Caco-2 (cell line): ENCODE data around the gene HOXC12. TPM values are rescaled to one million over a fixed set of nuclear protein-coding genes. Genes with fewer than 3 reads are reported as not detected.

ENCODE experiments used
- BruUV-seq: library from RNA; stranded (reverse); fragments of 400-500 nt; replicated peaks from 2 replicates; lab custom pipeline; 2021; lab: Mats Ljungman, UMichigan
- CTCF ChIA-PET: fragments of 300-600 bp; sonication (Branson Sonifier 250); formaldehyde crosslinking; loops from one replicate; lab custom pipeline; 2022; ENCODE audit warnings: antibody characterized with exemption; lab: Charles Lee
- POLR2A ChIA-PET: fragments of 300-600 bp; sonication (Branson Sonifier 250); formaldehyde crosslinking; loops from one replicate; lab custom pipeline; 2022; ENCODE audit warnings: antibody characterized with exemption; lab: Charles Lee
- DNase-seq, 2 experiments: peaks; one replicate each; pipeline versions ENCODE4 v3.0.0 to v3.0.0-alpha.2; 2020 to 2022
- H3K27me3 ChIP-seq: replicated peaks from 2 replicates; pipeline ENCODE4 v1.6.0; 2011; ENCODE audit warnings: low read length; ENCODE audit not compliant: control insufficient read depth, insufficient read depth
- H3K36me3 ChIP-seq: 2 replicates; pipeline ENCODE4 v1.5.1; 2011; ENCODE audit warnings: low read length; ENCODE audit not compliant: control insufficient read depth, insufficient read depth
- H3K4me1 ChIP-seq: fragments of 250-450 bp; sonication (Bioruptor Pico); 2 replicates; pipeline ENCODE4 v1.5.1; 2020; ENCODE audit warnings: mild to moderate bottlenecking
- H3K4me3 ChIP-seq: 2 replicates; pipeline ENCODE4 v1.5.1; 2011; ENCODE audit warnings: low read depth, mild to moderate bottlenecking, control low read depth, low read length
- H3K9me3 ChIP-seq: fragments of 250-450 bp; sonication (Bioruptor Pico); 2 replicates; pipeline ENCODE4 v1.5.1; 2020; ENCODE audit warnings: mild to moderate bottlenecking, moderate library complexity
- H3K27ac Mint-ChIP-seq: one replicate; pipeline ENCODE4 v1.8.0; 2022; ENCODE audit warnings: mixed read lengths; ENCODE audit not compliant: unreplicated experiment
- H3K27me3 Mint-ChIP-seq: one replicate; pipeline ENCODE4 v1.8.0; 2022; ENCODE audit warnings: mixed read lengths; ENCODE audit not compliant: insufficient read depth, unreplicated experiment
- H3K36me3 Mint-ChIP-seq: one replicate; pipeline ENCODE4 v1.8.0; 2022; ENCODE audit warnings: mild to moderate bottlenecking, mixed read lengths; ENCODE audit not compliant: insufficient read depth, unreplicated experiment
- H3K4me1 Mint-ChIP-seq: one replicate; pipeline ENCODE4 v1.8.0; 2022; ENCODE audit warnings: low read depth, mixed read lengths; ENCODE audit not compliant: unreplicated experiment
- H3K4me3 Mint-ChIP-seq: one replicate; pipeline ENCODE4 v1.8.0; 2022; ENCODE audit warnings: mild to moderate bottlenecking, moderate library complexity, mixed read lengths; ENCODE audit not compliant: unreplicated experiment
- H3K9me3 Mint-ChIP-seq: one replicate; pipeline ENCODE4 v1.8.0; 2022; ENCODE audit warnings: mixed read lengths; ENCODE audit not compliant: unreplicated experiment
- CTCF ChIP-seq, 2 experiments: fragments of 200-600 bp in 1 of 2; IDR thresholded peaks; 1 replicate in 1 of 2; 2 replicates in 1 of 2; pipeline versions ENCODE4 v1.5.1 to v1.8.0; 2011 to 2022; ENCODE audit warnings: antibody characterized with exemption in 1 of 2, control low read depth in 1 of 2, inconsistent platforms in 1 of 2, low read depth in 1 of 2, low read length in 1 of 2, mild to moderate bottlenecking in 1 of 2, moderate library complexity in 1 of 2; ENCODE audit not compliant: insufficient read depth in 1 of 2, severe bottlenecking in 1 of 2, unreplicated experiment in 1 of 2
- intact Hi-C: fragments of 100-400 bp; cut with micrococcal nuclease; formaldehyde crosslinking; loops from one replicate; pipeline ENCODE4 v1.10.0; 2022; ENCODE audit not compliant: unreplicated experiment
- total RNA-seq: library from RNA; stranded (reverse); gene quantifications from 2 replicates; pipeline ENCODE4 v1.2.3, GENCODE V29; 2022

Gene HOXC12
- total RNA-seq, 1 experiment from 2014 or later: 10.3 TPM

GRCh38 chr12:53963434-53964314, 9.0 kb downstream of the HOXC12 start:
- Mint-ChIP-seq H3K4me1 (peaks cover 23% of the 10 kb centered on the region), H3K36me3 (no peaks in the 10 kb centered on the region), H3K27ac (no peak overlapping the region), H3K27me3 (no peaks in the 10 kb centered on the region), H3K9me3 (no peaks in the 10 kb centered on the region), H3K4me3 (no peak overlapping the region)
- Histone ChIP-seq H3K4me3 (no peak overlapping the region), H3K4me1 (0 out of 2 replicates have a peak, but pooled peaks cover 5% of the 10 kb centered on the region), H3K9me3 (no peaks in the 10 kb centered on the region), H3K36me3 (no peaks in the 10 kb centered on the region), H3K27me3 (no peaks in the 10 kb centered on the region)
- intact Hi-C loops: no loop called here
- ChIA-PET CTCF (no interaction called here), POLR2A (no interaction called here)
- no peak for TF ChIP-seq CTCF (IDR thresholded peaks at IDR 0.05; ENCODE audit: insufficient read depth in 1 of 2, low read depth in 1 of 2, low read length in 1 of 2, severe bottlenecking in 1 of 2, unreplicated experiment in 1 of 2)
- no peak for DNase-seq
- BruUV-seq: no TSS peak

DNA sequence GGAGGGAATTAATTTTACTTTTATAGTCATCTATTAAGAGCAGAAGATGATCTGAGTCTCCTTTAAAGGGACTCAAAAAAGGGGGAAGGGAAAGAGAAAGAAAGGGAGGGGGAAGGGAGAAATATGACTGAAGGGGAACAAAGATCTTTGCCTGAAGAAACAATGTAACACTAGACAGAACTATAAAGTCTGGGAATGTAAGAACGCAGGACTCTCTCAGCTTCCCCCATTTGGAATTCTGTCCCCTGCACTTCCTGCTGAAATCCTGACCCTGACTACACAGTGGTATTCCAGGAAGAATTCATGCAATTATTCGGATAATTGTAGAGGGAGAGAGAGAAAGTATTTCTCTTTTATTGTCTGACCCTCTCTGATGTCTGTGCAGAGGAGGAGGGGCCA, 9.6 kb downstream of the HOXC12 start:
- CTCF ChIA-PET: no interaction called here
- no peaks in the 10 kb centered on the region for H3K27me3 ChIP-seq

More for the DNA sequence above, 9.6 kb downstream of the HOXC12 start:
- Mint-ChIP-seq H3K9me3 (no peaks in the 10 kb centered on the region), H3K27ac (no peak overlapping the region), H3K36me3 (no peaks in the 10 kb centered on the region), H3K4me1 (peaks cover 23% of the 10 kb centered on the region), H3K27me3 (no peaks in the 10 kb centered on the region), H3K4me3 (no peak overlapping the region)
- no TSS peak for BruUV-seq
- no peak for TF ChIP-seq CTCF (IDR thresholded peaks at IDR 0.05; ENCODE audit: insufficient read depth in 1 of 2, low read depth in 1 of 2, low read length in 1 of 2, severe bottlenecking in 1 of 2, unreplicated experiment in 1 of 2)
- 0 out of 2 replicates have a peak, but pooled peaks cover 5% of the 10 kb centered on the region for H3K4me1 ChIP-seq
- no peak overlapping the region for H3K4me3 ChIP-seq
- intact Hi-C loops: no loop called here
- POLR2A ChIA-PET: no interaction called here
- no peaks in the 10 kb centered on the region for H3K9me3 ChIP-seq
- no peaks in the 10 kb centered on the region for H3K36me3 ChIP-seq
- DNase-seq: no peak
